22Rv1 (cell line): ENCODE results near the gene TPST1.

Experiments used
- CTCF ChIP-seq: fragments of 450-650 bp; IDR thresholded peaks from 2 replicates; pipeline ENCODE4 v1.5.1; 2017; ENCODE audit warnings: mild to moderate bottlenecking
- ZFX ChIP-seq: fragments of 450-650 bp; IDR thresholded peaks from 2 replicates; pipeline ENCODE4 v1.6.1; 2017; ENCODE audit warnings: antibody characterized with exemption, borderline replicate concordance

- TF ChIP-seq CTCF, result no peak
- TF ChIP-seq ZFX, result no peak
Observed at GRCh38 chr7:66206119-66206933, 1.2 kb downstream of the TPST1 start.
